K562 (cell line): ENCODE measurements around the gene MYO1H. TPM values are rescaled to one million over a fixed set of nuclear protein-coding genes. Genes with fewer than 3 reads are reported as not detected.

ENCODE experiments used
- ATAC-seq: fragments of 200-7000 bp; cut with Tn5 transposase; 3 replicates; pipeline ENCODE4 v1.9.1; 2020; ENCODE audit warnings: moderate library complexity
- BruUV-seq: library from RNA; stranded (reverse); fragments of 400-500 nt; replicated peaks from 2 replicates; lab custom pipeline; 2021; lab: Mats Ljungman, UMichigan
- CTCF ChIA-PET: fragments of 300-600 bp; formaldehyde crosslinking; extraction: SDS; loops from one replicate; lab custom pipeline; 2021; ENCODE audit warnings: low intra/inter-chr PET ratio; lab: Yijun Ruan, JAX
- POLR2A ChIA-PET: fragments of 300-600, 350-650 bp; sonication (Branson Sonifier 250); formaldehyde crosslinking; extraction: SDS; loops from one replicate; lab custom pipeline; 2021; ENCODE audit warnings: antibody characterized with exemption, inconsistent platforms; lab: Yijun Ruan, JAX
- DNase-seq, 4 experiments: peaks; one replicate each; pipeline versions ENCODE4 v3.0.0 to v3.0.0-alpha.2; 2011 to 2018; ENCODE audit warnings: low spot score in 3 of 4, mixed read lengths in 3 of 4; ENCODE audit errors: extremely low read depth in 1 of 4
- FAIRE-seq: peaks from 2 replicates; lab custom pipeline; 2011; peaks lifted over from hg19 to GRCh38; lab: Jason Lieb, UNC
- H2AFZ ChIP-seq: 2 replicates; pipeline ENCODE4 v1.6.0; 2011; ENCODE audit warnings: low read depth, low read length, control low read depth, inconsistent platforms
- H3K27ac ChIP-seq: fragments of 200-600 bp; 3 replicates; pipeline ENCODE4 v1.8.0; 2011; ENCODE audit warnings: low read depth, mild to moderate bottlenecking, control low read depth, inconsistent platforms, low read length, moderate library complexity, mixed read lengths; ENCODE audit errors: extremely low read depth
- H3K27me3 ChIP-seq, 2 experiments: fragments of 300-600 bp in 1 of 2; 2 replicates in 1 of 2; 3 replicates in 1 of 2; pipeline versions ENCODE4 v1.6.0 to v1.8.0; 2011; ENCODE audit warnings: inconsistent platforms in 2 of 2, low read length in 2 of 2, mild to moderate bottlenecking in 1 of 2, mixed read lengths in 1 of 2, moderate library complexity in 1 of 2; ENCODE audit not compliant: control insufficient read depth in 2 of 2, insufficient read depth in 2 of 2
- H3K36me3 ChIP-seq: fragments of 300-600 bp; 3 replicates; pipeline ENCODE4 v1.8.0; 2011; ENCODE audit warnings: mild to moderate bottlenecking, low read length, inconsistent platforms; ENCODE audit not compliant: control insufficient read depth, insufficient read depth
- H3K4me1 ChIP-seq, 2 experiments: fragments of 200-600 bp in 1 of 2; replicated peaks in 1 of 2; 2 replicates in 1 of 2; 3 replicates in 1 of 2; pipeline versions ENCODE4 v1.5.1 to v1.8.0; 2011; ENCODE audit warnings: inconsistent platforms in 2 of 2, low read length in 2 of 2, mild to moderate bottlenecking in 1 of 2, mixed read lengths in 1 of 2, moderate library complexity in 1 of 2; ENCODE audit not compliant: control insufficient read depth in 2 of 2, insufficient read depth in 2 of 2
- H3K4me2 ChIP-seq: 2 replicates; pipeline ENCODE4 v1.6.1; 2011; ENCODE audit warnings: low read length, control low read depth, inconsistent platforms, mixed read lengths; ENCODE audit not compliant: insufficient read depth
- H3K4me3 ChIP-seq: fragments of 200-600 bp; sonication (generic), shearing (Covaris generic); 2 replicates; pipeline ENCODE4 v1.5.1; 2016; ENCODE audit warnings: control low read depth, inconsistent platforms
- H3K79me2 ChIP-seq: fragments of 200-600 bp; 3 replicates; pipeline ENCODE4 v1.8.0; 2011; ENCODE audit warnings: low read length, inconsistent platforms; ENCODE audit not compliant: control insufficient read depth, insufficient read depth
- H3K9ac ChIP-seq, 2 experiments: 2 replicates each; pipeline versions ENCODE4 v1.6.0 to v1.6.1; 2011; ENCODE audit warnings: low read depth in 2 of 2, low read length in 2 of 2, control low read depth in 1 of 2, inconsistent platforms in 1 of 2, mild to moderate bottlenecking in 1 of 2, mixed read lengths in 1 of 2; ENCODE audit not compliant: insufficient read depth in 1 of 2
- H3K9me1 ChIP-seq: one replicate; pipeline ENCODE4 v1.6.0; 2011; ENCODE audit warnings: inconsistent platforms, mild to moderate bottlenecking, low read length, moderate library complexity; ENCODE audit not compliant: control insufficient read depth, insufficient read depth
- H3K9me3 ChIP-seq: replicated peaks from 2 replicates; pipeline ENCODE4 v1.5.1; 2011; ENCODE audit warnings: low read depth, low read length, inconsistent platforms; ENCODE audit not compliant: control insufficient read depth, insufficient read depth
- H4K20me1 ChIP-seq: replicated peaks from 2 replicates; pipeline ENCODE4 v1.6.1; 2011; ENCODE audit warnings: low read length, inconsistent platforms, mixed read lengths; ENCODE audit not compliant: control insufficient read depth, insufficient read depth
- CREB1 ChIP-seq, 2 experiments: sonication (generic) in 1 of 2; formaldehyde crosslinking in 1 of 2; IDR thresholded peaks; 2 replicates each; pipeline versions ENCODE4 v1.6.1 to v1.8.0; 2012 to 2022; ENCODE audit warnings: inconsistent platforms in 1 of 2, mild to moderate bottlenecking in 1 of 2, missing genetic modification reagents in 1 of 2, moderate library complexity in 1 of 2
- FOXM1 ChIP-seq, 2 experiments: fragments of 450-650 bp in 1 of 2; sonication (generic) in 1 of 2; formaldehyde crosslinking in 1 of 2; IDR thresholded peaks; 2 replicates each; pipeline versions ENCODE4 v1.6.1 to v1.9.0; 2017 to 2022; ENCODE audit warnings: low read depth in 2 of 2, mild to moderate bottlenecking in 2 of 2, missing genetic modification reagents in 1 of 2, moderate library complexity in 1 of 2
- KAT7 ChIP-seq: sonication (generic); formaldehyde crosslinking; IDR thresholded peaks from 2 replicates; pipeline ENCODE4 v1.8.0; 2022; ENCODE audit warnings: missing genetic modification reagents, mild to moderate bottlenecking, borderline replicate concordance
- ZNF263 ChIP-seq: sonication (generic); formaldehyde crosslinking; IDR thresholded peaks from 2 replicates; pipeline ENCODE4 v1.8.0; 2022; ENCODE audit warnings: mild to moderate bottlenecking, missing genetic modification reagents, borderline replicate concordance
- WGBS: fragments of 100-300 bp; shearing (Covaris generic); methylation state at CpG from one replicate; pipeline ENCODE4 v1.1.6; 2016; ENCODE audit warnings: low coverage, mixed read lengths; ENCODE audit not compliant: insufficient coverage; ENCODE audit errors: missing lambda C conversion rate; 5-methylcytosine and 5-hydroxymethylcytosine counted together
- in situ Hi-C: fragments of 300-500 bp; cut with MboI; formaldehyde crosslinking; loops from 4 replicates; pipeline ENCODE4 v1.15.0; 2018; ENCODE audit warnings: inconsistent platforms, mixed read lengths
- intact Hi-C: fragments of 100-400 bp; cut with micrococcal nuclease; formaldehyde crosslinking; loops from 2 replicates; pipeline ENCODE4 v1.14.2; 2022
- polyA plus RNA-seq, 8 experiments: library from polyadenylated mRNA; depleted of rRNA in 4 of 8; stranded (reverse) in 5 of 8; unstranded in 3 of 8; fragments of >200 nt; fragmentation: Nextera tagmentation in 2 of 8; fragmentation: Illumina TruSeq in 1 of 8; extraction: Ambion mirVana in 2 of 8; extraction: Trizol in 1 of 8; gene quantifications; 2 replicates each; pipeline versions ENCODE4 v1.2.1 to v1.2.3, GENCODE V29; 2011 to 2014; ENCODE audit warnings: inconsistent platforms in 1 of 8, missing spikeins in 1 of 8
- total RNA-seq, 7 experiments: library from RNA; depleted of rRNA in 6 of 7; stranded (reverse); fragments of >200 nt in 6 of 7; fragmentation: Illumina TruSeq in 2 of 7; extraction: Trizol in 2 of 7; gene quantifications; 2 replicates each; pipeline versions ENCODE4 v1.2.1 to v1.2.3, GENCODE V29; 2011 to 2021; ENCODE audit warnings: low replicate concordance in 1 of 7
- TF ChIP-seq, protein P1 (sequence below): fragments of 250-450 bp; sonication (Bioruptor Pico); IDR thresholded peaks from 2 replicates; pipeline ENCODE4 v1.8.0; 2022; ENCODE audit warnings: inconsistent platforms, mild to moderate bottlenecking, moderate library complexity, borderline replicate concordance
- TF ChIP-seq, protein P2 (sequence below): sonication (generic); formaldehyde crosslinking; IDR thresholded peaks from 2 replicates; pipeline ENCODE4 v1.8.0; 2022; ENCODE audit warnings: missing genetic modification reagents, mild to moderate bottlenecking, moderate library complexity, borderline replicate concordance

The MYO1H gene
- total and polyA plus RNA-seq, 9 of the 15 experiments (the other 6 are each of a cell fraction or from before 2014, with no cell fraction given): not detected

DNA sequence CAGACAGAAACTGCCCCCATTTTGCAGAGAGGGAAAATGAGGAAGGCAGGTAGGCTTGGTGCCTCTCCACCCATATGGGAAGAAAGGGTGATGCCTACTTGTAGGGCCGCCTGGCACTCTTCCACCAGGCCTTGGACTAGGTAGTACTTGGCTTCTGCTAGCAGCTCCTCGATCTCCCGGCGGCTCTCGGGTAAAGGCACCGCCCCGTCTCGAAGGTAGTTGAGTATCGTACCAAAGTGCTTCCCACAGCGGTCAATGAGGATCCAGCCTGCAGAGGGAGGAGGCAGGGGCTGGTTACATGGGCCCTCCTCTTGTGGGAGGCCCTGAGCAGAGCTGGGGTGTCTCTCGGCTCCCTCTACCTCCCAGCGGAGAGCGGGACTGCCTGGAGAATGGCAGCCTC lies 112.8 kb downstream of the MYO1H start:
- H3K4me2 ChIP-seq: peak overlapping the region; percentile 56; the same call in 1 of the 2 replicates
- ATAC-seq (peak; percentile 12), DNase-seq (peak in 2 of 4 experiments; percentile 28 to 30), FAIRE-seq (no peak)
- H3K27me3 ChIP-seq: no peaks in the 10 kb centered on the region
- H3K36me3 ChIP-seq: peaks cover 51% of the 10 kb centered on the region
- H3K9ac ChIP-seq: peak overlapping the region; percentile 26 to 42; a peak in 2 of 4 replicates
- 100% methylated on average over 6 of the region's 13 CpGs for WGBS
- in situ Hi-C loops (no loop called here), intact Hi-C loops (no loop called here)
- peaks cover 3% of the 10 kb centered on the region; the same call in 1 of the 2 replicates for H4K20me1 ChIP-seq
- peak overlapping the region; percentile 93 for H3K27ac ChIP-seq
- peak overlapping the region; percentile 37 for H2AFZ ChIP-seq
- CTCF ChIA-PET: no interaction called here
- no TSS peak for BruUV-seq
- POLR2A ChIA-PET: interaction anchor here (0.6 to 1.5 kb wide), 7 partner anchors 9 to 323 kb away, joined by 3 to 5 read pairs (median 3); no protein-coding TSS in a partner anchor
- TF ChIP-seq, protein P1, sequence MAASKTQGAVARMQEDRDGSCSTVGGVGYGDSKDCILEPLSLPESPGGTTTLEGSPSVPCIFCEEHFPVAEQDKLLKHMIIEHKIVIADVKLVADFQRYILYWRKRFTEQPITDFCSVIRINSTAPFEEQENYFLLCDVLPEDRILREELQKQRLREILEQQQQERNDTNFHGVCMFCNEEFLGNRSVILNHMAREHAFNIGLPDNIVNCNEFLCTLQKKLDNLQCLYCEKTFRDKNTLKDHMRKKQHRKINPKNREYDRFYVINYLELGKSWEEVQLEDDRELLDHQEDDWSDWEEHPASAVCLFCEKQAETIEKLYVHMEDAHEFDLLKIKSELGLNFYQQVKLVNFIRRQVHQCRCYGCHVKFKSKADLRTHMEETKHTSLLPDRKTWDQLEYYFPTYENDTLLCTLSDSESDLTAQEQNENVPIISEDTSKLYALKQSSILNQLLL (CRISPR knock-in tag): no peak
- TF ChIP-seq FOXM1 (IDR thresholded peaks at IDR 0.05; ENCODE audit: low read depth): no peak
- 0 out of 2 replicates have a peak, but pooled peaks have one; percentile 43 for TF ChIP-seq FOXM1 (CRISPR knock-in tag; IDR thresholded peaks at IDR 0.05; ENCODE audit: low read depth)
- TF ChIP-seq, protein P2, sequence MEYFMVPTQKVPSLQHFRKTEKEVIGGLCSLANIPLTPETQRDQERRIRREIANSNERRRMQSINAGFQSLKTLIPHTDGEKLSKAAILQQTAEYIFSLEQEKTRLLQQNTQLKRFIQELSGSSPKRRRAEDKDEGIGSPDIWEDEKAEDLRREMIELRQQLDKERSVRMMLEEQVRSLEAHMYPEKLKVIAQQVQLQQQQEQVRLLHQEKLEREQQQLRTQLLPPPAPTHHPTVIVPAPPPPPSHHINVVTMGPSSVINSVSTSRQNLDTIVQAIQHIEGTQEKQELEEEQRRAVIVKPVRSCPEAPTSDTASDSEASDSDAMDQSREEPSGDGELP (CRISPR knock-in tag): peak; percentile 18; the same call in 1 of the 2 replicates
- TF ChIP-seq ZNF263 (CRISPR knock-in tag): peak; percentile 38; the same call in 1 of the 2 replicates
- TF ChIP-seq CREB1 (IDR thresholded peaks at IDR 0.05): no peak
- TF ChIP-seq CREB1 (CRISPR knock-in tag; IDR thresholded peaks at IDR 0.05): 0 out of 2 replicates have a peak, but pooled peaks have one; percentile 34
- TF ChIP-seq KAT7: 0 out of 2 replicates have a peak, but pooled peaks have one; percentile 24
- peaks cover 43% of the 10 kb centered on the region for H3K79me2 ChIP-seq
- H3K4me1 ChIP-seq: peaks cover 34 to 41% of the 10 kb centered on the region in 2 experiments
- H3K4me3 ChIP-seq: no peak overlapping the region
- H3K9me1 ChIP-seq: no peaks in the 10 kb centered on the region
- no peaks in the 10 kb centered on the region for H3K9me3 ChIP-seq
